ENCODE data around the gene SFXN5. TPM values are rescaled to one million over a fixed set of nuclear protein-coding genes. Genes with fewer than 3 reads are reported as not detected.

SFXN5 gene
- total and polyA plus RNA-seq, 2 of the 8 experiments (the other 6 are each of a cell fraction or from before 2014, with no cell fraction given) = 29.3 to 33.1 TPM

- ChIA-PET POLR2A (ENCODE audit: partially characterized antibody) (interaction anchor here (0.5 to 1.2 kb wide), 3 partner anchors 9 to 185 kb away, joined by 3 read pairs; no protein-coding TSS in a partner anchor), CTCF (ENCODE audit: partially characterized antibody) (interaction anchor here (0.7 to 2.0 kb wide), 5 partner anchors 9 to 156 kb away, joined by 3 to 7 read pairs (median 4); no protein-coding TSS in a partner anchor)
- no peak overlapping the region for H3K14ac ChIP-seq (ENCODE audit: insufficient read length)
- H3K18ac ChIP-seq (ENCODE audit: extremely low read depth, low read length) = no peak overlapping the region
- H3K56ac ChIP-seq (replicated peaks; ENCODE audit: insufficient read length, low read depth, low read length) = peak overlapping the region; percentile 1
- no peak overlapping the region for H4K8ac ChIP-seq (ENCODE audit: extremely low read depth, insufficient read depth, low read length)
- TF ChIP-seq JUND (IDR thresholded peaks at IDR 0.05; ENCODE audit: low read length) (no peak), ASH2L (IDR thresholded peaks at IDR 0.05; ENCODE audit: low read length) (peak; percentile 35), USF2 (IDR thresholded peaks at IDR 0.05; ENCODE audit: low read length) (no peak), TEAD4 (IDR thresholded peaks at IDR 0.05; ENCODE audit: low read depth, low read length) (0 out of 2 replicates have a peak, but pooled peaks have one; percentile 40), CBX5 (IDR thresholded peaks at IDR 0.05; ENCODE audit: low read depth, low read length) (no peak), CHD1 (IDR thresholded peaks at IDR 0.05; ENCODE audit: low read depth, low read length) (no peak)
- TF ChIP-seq, protein P1, sequence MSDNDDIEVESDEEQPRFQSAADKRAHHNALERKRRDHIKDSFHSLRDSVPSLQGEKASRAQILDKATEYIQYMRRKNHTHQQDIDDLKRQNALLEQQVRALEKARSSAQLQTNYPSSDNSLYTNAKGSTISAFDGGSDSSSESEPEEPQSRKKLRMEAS (IDR thresholded peaks at IDR 0.05) = 0 out of 2 replicates have a peak, but pooled peaks have one; percentile 15
- no peaks in the 10 kb centered on the region for H3K27me3 ChIP-seq (replicated peaks in 1 of 4; ENCODE audit: control insufficient read depth in 3 of 4, extremely low read depth in 1 of 4, insufficient read depth in 3 of 4, low read length in 3 of 4)
- H2BK5ac ChIP-seq (ENCODE audit: low read depth, low read length) = no peak overlapping the region
- no peak overlapping the region for H3K4ac ChIP-seq (replicated peaks; ENCODE audit: insufficient read length, low read depth, low read length)
- 97% methylated on average over 6 of the region's 6 CpGs; no CpG with 5 or more reads in 1 of the 2 experiments for WGBS, 2 experiments (ENCODE audit: extremely low coverage in 1 of 2, insufficient coverage in 1 of 2, insufficient read length in 1 of 2, insufficient replicate concordance in 2 of 2, low coverage in 1 of 2, low lambda C conversion rate in 2 of 2, missing lambda C conversion rate in 1 of 2)
- H3K27ac ChIP-seq (ENCODE audit: low read depth, low read length) = no peak overlapping the region
- H2BK15ac ChIP-seq (ENCODE audit: low read length) = no peak overlapping the region
- no peaks in the 10 kb centered on the region; the same call in 1 of the 2 replicates for H3K79me1 ChIP-seq (ENCODE audit: low read depth, low read length)
- H4K91ac ChIP-seq (replicated peaks; ENCODE audit: insufficient read length, low read length) = no peak overlapping the region
- peak overlapping the region in 1 of 2 experiments; percentile 6; a peak in 1 of 4 replicates for H3K4me2 ChIP-seq (ENCODE audit: insufficient read depth in 1 of 2, low read depth in 2 of 2, low read length in 2 of 2)
- H2BK20ac ChIP-seq (ENCODE audit: low read length) = no peak overlapping the region
- no peaks in the 10 kb centered on the region for H3K79me2 ChIP-seq (ENCODE audit: control insufficient read depth in 1 of 2, insufficient read depth in 2 of 2, low read length in 2 of 2)
- no peaks in the 10 kb centered on the region for H3K36me3 ChIP-seq (ENCODE audit: control insufficient read depth in 2 of 4, insufficient read depth in 4 of 4, low read length in 3 of 4)
- H3K23me2 ChIP-seq (ENCODE audit: low read depth, low read length) = no peaks in the 10 kb centered on the region
- 0 out of 2 replicates have a peak overlapping the region, but pooled peaks have one; percentile 1 for H2BK12ac ChIP-seq (ENCODE audit: low read depth, low read length)
- FAIRE-seq (peak; percentile 28), DNase-seq (ENCODE audit: low read depth in 1 of 2, low spot score in 2 of 2) (no peak)
- H3K4me1 ChIP-seq (replicated peaks in 1 of 4; ENCODE audit: control insufficient read depth in 3 of 4, insufficient read depth in 4 of 4, low read length in 3 of 4) = peaks cover 0 to 7% (median 3%) of the 10 kb centered on the region in 4 experiments; a peak in 4 of 7 replicates
- H3K9me3 ChIP-seq (ENCODE audit: insufficient read depth in 2 of 2, low read depth in 1 of 2, low read length in 1 of 2) = no peaks in the 10 kb centered on the region
- no peak overlapping the region for H2AK5ac ChIP-seq (ENCODE audit: low read depth, low read length)
- no peak overlapping the region for H3K23ac ChIP-seq (ENCODE audit: insufficient read length)
- H4K20me1 ChIP-seq (replicated peaks in 1 of 2; ENCODE audit: control insufficient read depth in 1 of 2, insufficient read depth in 2 of 2, low read length in 2 of 2) = no peaks in the 10 kb centered on the region
- no peak overlapping the region for H3K4me3 ChIP-seq (ENCODE audit: extremely low read depth in 1 of 4, insufficient read depth in 2 of 4, low read depth in 3 of 4, low read length in 4 of 4)
- 0 out of 7 replicates have a peak overlapping the region, but pooled peaks of 1 of the 4 experiments have one; percentile 16 for H3K9ac ChIP-seq (replicated peaks in 1 of 4; ENCODE audit: extremely low read depth in 1 of 4, low read depth in 3 of 4, low read length in 3 of 4)
- H2AFZ ChIP-seq (ENCODE audit: low read length) = no peak overlapping the region
- H4K5ac ChIP-seq (ENCODE audit: insufficient read length, low read depth, low read length) = no peak overlapping the region
- no peak overlapping the region for H2BK120ac ChIP-seq (replicated peaks; ENCODE audit: low read depth, low read length)
Observed at GRCh38 chr2:73050121-73050545, 21.4 kb downstream of the SFXN5 start.
